NB4 (cell line): ENCODE data around the gene ACACA.

Source experiments
- POLR2A ChIP-seq: IDR thresholded peaks from 2 replicates; pipeline ENCODE4 v1.6.1; 2011; ENCODE audit warnings: mild to moderate bottlenecking; ENCODE audit not compliant: insufficient read length; ENCODE audit errors: extremely low read depth
- TF ChIP-seq, protein P1 (sequence below): IDR thresholded peaks from one replicate; pipeline ENCODE4 v1.5.1; 2012; ENCODE audit warnings: low read depth, low read length
- TF ChIP-seq, protein P2 (sequence below): IDR thresholded peaks from 2 replicates; pipeline ENCODE4 v1.6.1; 2011; ENCODE audit warnings: low read depth, low read length

- TF ChIP-seq, protein P1, sequence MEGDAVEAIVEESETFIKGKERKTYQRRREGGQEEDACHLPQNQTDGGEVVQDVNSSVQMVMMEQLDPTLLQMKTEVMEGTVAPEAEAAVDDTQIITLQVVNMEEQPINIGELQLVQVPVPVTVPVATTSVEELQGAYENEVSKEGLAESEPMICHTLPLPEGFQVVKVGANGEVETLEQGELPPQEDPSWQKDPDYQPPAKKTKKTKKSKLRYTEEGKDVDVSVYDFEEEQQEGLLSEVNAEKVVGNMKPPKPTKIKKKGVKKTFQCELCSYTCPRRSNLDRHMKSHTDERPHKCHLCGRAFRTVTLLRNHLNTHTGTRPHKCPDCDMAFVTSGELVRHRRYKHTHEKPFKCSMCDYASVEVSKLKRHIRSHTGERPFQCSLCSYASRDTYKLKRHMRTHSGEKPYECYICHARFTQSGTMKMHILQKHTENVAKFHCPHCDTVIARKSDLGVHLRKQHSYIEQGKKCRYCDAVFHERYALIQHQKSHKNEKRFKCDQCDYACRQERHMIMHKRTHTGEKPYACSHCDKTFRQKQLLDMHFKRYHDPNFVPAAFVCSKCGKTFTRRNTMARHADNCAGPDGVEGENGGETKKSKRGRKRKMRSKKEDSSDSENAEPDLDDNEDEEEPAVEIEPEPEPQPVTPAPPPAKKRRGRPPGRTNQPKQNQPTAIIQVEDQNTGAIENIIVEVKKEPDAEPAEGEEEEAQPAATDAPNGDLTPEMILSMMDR: no peak
- TF ChIP-seq POLR2A: no peak
- TF ChIP-seq, protein P2, sequence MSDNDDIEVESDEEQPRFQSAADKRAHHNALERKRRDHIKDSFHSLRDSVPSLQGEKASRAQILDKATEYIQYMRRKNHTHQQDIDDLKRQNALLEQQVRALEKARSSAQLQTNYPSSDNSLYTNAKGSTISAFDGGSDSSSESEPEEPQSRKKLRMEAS: no peak
Measured at GRCh38 chr17:37130984-37131446, 275.6 kb downstream of the ACACA start.
